CD4-positive, CD25-positive, alpha-beta regulatory T cell (primary cell): Measurements from ENCODE around the gene CACNA2D1. TPM values are rescaled to one million over a fixed set of nuclear protein-coding genes. Genes with fewer than 3 reads are reported as not detected.
A peak's percentile ranks its signal among the peaks of the same experiment; 100 is the strongest.
"Not testable (repeated sequence)": the region's sequence is repeated elsewhere in the genome, so short reads cannot be mapped to it uniquely, and the experiment has no call there.

ENCODE experiments used
- ATAC-seq, 2 donors: fragments of 150-1000 bp; cut with Tn5 transposase; one replicate each; pipeline ENCODE4 v1.10.0; 2021; ENCODE audit warnings: low read depth in 2 of 2, moderate number of reproducible peaks in 2 of 2, moderate library complexity in 1 of 2
- DNase-seq, 3 donors: peaks; one replicate each; pipeline versions ENCODE4 v3.0.0 to v3.0.0-alpha.2; 2012 to 2022; ENCODE audit warnings: mixed read lengths in 1 of 3
- H3K27ac ChIP-seq: one replicate; pipeline ENCODE4 v1.7.0; 2013; ENCODE audit warnings: mild to moderate bottlenecking, low read length; ENCODE audit not compliant: insufficient read depth, poor library complexity, severe bottlenecking
- H3K27me3 ChIP-seq: one replicate; pipeline ENCODE4 v1.7.0; 2013; ENCODE audit warnings: low read length; ENCODE audit not compliant: control insufficient read depth, insufficient read depth
- H3K36me3 ChIP-seq: one replicate; pipeline ENCODE4 v1.7.0; 2013; ENCODE audit warnings: mild to moderate bottlenecking, low read length, moderate library complexity; ENCODE audit not compliant: control insufficient read depth, insufficient read depth
- H3K4me1 ChIP-seq: 2 replicates; pipeline ENCODE4 v1.7.0; 2013; ENCODE audit warnings: mild to moderate bottlenecking, low read length; ENCODE audit not compliant: insufficient read depth, control insufficient read depth, poor library complexity, severe bottlenecking
- H3K4me3 ChIP-seq: one replicate; pipeline ENCODE4 v1.7.0; 2013; ENCODE audit warnings: low read depth, mild to moderate bottlenecking, low read length, moderate library complexity
- H3K9me3 ChIP-seq, 2 experiments: 1 replicate in 1 of 2; 2 replicates in 1 of 2; pipeline ENCODE4 v1.7.0; 2013; ENCODE audit warnings: low read length in 2 of 2, mild to moderate bottlenecking in 1 of 2, moderate library complexity in 1 of 2; ENCODE audit not compliant: control insufficient read depth in 2 of 2
- H3K27ac Mint-ChIP-seq, 3 donors: one replicate each; pipeline ENCODE4 v1.8.0; 2020 to 2022; ENCODE audit warnings: mild to moderate bottlenecking in 3 of 3, mixed read lengths in 3 of 3, moderate library complexity in 2 of 3
- H3K27me3 Mint-ChIP-seq: one replicate; pipeline ENCODE4 v1.8.0; 2022; ENCODE audit warnings: mild to moderate bottlenecking, mixed read lengths
- H3K36me3 Mint-ChIP-seq: one replicate; pipeline ENCODE4 v1.8.0; 2020; ENCODE audit warnings: mixed read lengths
- H3K4me1 Mint-ChIP-seq, 4 donors: one replicate each; pipeline ENCODE4 v1.8.0; 2020 to 2022; ENCODE audit warnings: mixed read lengths in 4 of 4, mild to moderate bottlenecking in 1 of 4
- H3K4me3 Mint-ChIP-seq, 4 donors: one replicate each; pipeline ENCODE4 v1.8.0; 2020 to 2022; ENCODE audit warnings: mild to moderate bottlenecking in 4 of 4, mixed read lengths in 4 of 4, moderate library complexity in 3 of 4
- H3K9me3 Mint-ChIP-seq, 7 donors: one replicate each; pipeline ENCODE4 v1.8.0; 2020 to 2022; ENCODE audit warnings: mixed read lengths in 7 of 7, mild to moderate bottlenecking in 3 of 7, moderate library complexity in 2 of 7
- polyA plus RNA-seq, 4 donors: library from polyadenylated mRNA; unstranded; fragments of 300-500 nt; fragmentation: Illumina TruSeq; gene quantifications; one replicate each; pipeline ENCODE4 v1.2.3, GENCODE V29; 2021
- total RNA-seq: library from RNA; stranded (reverse); gene quantifications from one replicate; pipeline ENCODE4 v1.2.3, GENCODE V29; 2022

Gene CACNA2D1
- total and polyA plus RNA-seq, 5 donors from 2014 or later = not detected

- Mint-ChIP-seq H3K9me3 (peaks cover 0 to 8% (median 2%) of the 10 kb centered on the region in 7 donors), H3K27me3 (no peaks in the 10 kb centered on the region), H3K4me3 (no peak overlapping the region), H3K27ac (no peak overlapping the region), H3K36me3 (no peaks in the 10 kb centered on the region), H3K4me1 (no peaks in the 10 kb centered on the region)
- Histone ChIP-seq H3K27ac (no peak overlapping the region), H3K4me1 (no peaks in the 10 kb centered on the region), H3K36me3 (no peaks in the 10 kb centered on the region), H3K4me3 (no peak overlapping the region), H3K9me3 (no peaks in the 10 kb centered on the region), H3K27me3 (no peaks in the 10 kb centered on the region)
- DNase-seq = no peak
- ATAC-seq = no peak
Observed at GRCh38 chr7:82388138-82388537, 55.4 kb downstream of the CACNA2D1 start.

- not testable (repeated sequence) for H3K9me3 ChIP-seq, H3K36me3 ChIP-seq, ATAC-seq, DNase-seq, H3K27me3 Mint-ChIP-seq, H3K27ac Mint-ChIP-seq, H3K4me3 ChIP-seq, H3K9me3 Mint-ChIP-seq, H3K4me1 Mint-ChIP-seq, H3K4me1 ChIP-seq, H3K27me3 ChIP-seq, H3K36me3 Mint-ChIP-seq, H3K27ac ChIP-seq
- H3K4me3 Mint-ChIP-seq = peak overlapping the region in 1 of 4 donors; percentile 61
Observed at GRCh38 chr7:82386571-82386970, 57.0 kb downstream of the CACNA2D1 start.

GRCh38 chr7:82384779-82385178, 58.8 kb downstream of the CACNA2D1 start:
- ATAC-seq = no peak
- H3K4me3 Mint-ChIP-seq = no peak overlapping the region

GRCh38 chr7:82384051-82384464, 59.5 kb downstream of the CACNA2D1 start:
- no peak for DNase-seq
- no peaks in the 10 kb centered on the region for H3K4me1 Mint-ChIP-seq
- peaks cover 0 to 8% (median 1%) of the 10 kb centered on the region in 7 donors for H3K9me3 Mint-ChIP-seq
- Histone ChIP-seq H3K27ac (no peak overlapping the region), H3K9me3 (peaks cover 0 to 2% of the 10 kb centered on the region in 2 experiments), H3K4me3 (no peak overlapping the region), H3K36me3 (no peaks in the 10 kb centered on the region), H3K4me1 (no peaks in the 10 kb centered on the region), H3K27me3 (no peaks in the 10 kb centered on the region)
- ATAC-seq = no peak
- H3K27me3 Mint-ChIP-seq = no peaks in the 10 kb centered on the region
- H3K4me3 Mint-ChIP-seq = no peak overlapping the region
- no peaks in the 10 kb centered on the region for H3K36me3 Mint-ChIP-seq
- no peak overlapping the region for H3K27ac Mint-ChIP-seq

More at GRCh38 chr7:82384779-82385178, 58.8 kb downstream of the CACNA2D1 start:
- DNase-seq = no peak
- Mint-ChIP-seq H3K27ac (no peak overlapping the region), H3K27me3 (no peaks in the 10 kb centered on the region), H3K36me3 (no peaks in the 10 kb centered on the region), H3K9me3 (peaks cover 0 to 8% (median 1%) of the 10 kb centered on the region in 7 donors), H3K4me1 (no peaks in the 10 kb centered on the region)
- Histone ChIP-seq H3K27ac (no peak overlapping the region), H3K27me3 (no peaks in the 10 kb centered on the region), H3K36me3 (no peaks in the 10 kb centered on the region), H3K4me3 (no peak overlapping the region), H3K4me1 (no peaks in the 10 kb centered on the region), H3K9me3 (peaks cover 0 to 2% of the 10 kb centered on the region in 2 experiments)

GRCh38 chr7:82382276-82382675, 61.3 kb downstream of the CACNA2D1 start:
- Histone ChIP-seq H3K36me3 (no peaks in the 10 kb centered on the region), H3K4me1 (no peaks in the 10 kb centered on the region), H3K27me3 (no peaks in the 10 kb centered on the region), H3K4me3 (no peak overlapping the region), H3K9me3 (peaks cover 0 to 2% of the 10 kb centered on the region in 2 experiments), H3K27ac (no peak overlapping the region)
- Mint-ChIP-seq H3K27me3 (no peaks in the 10 kb centered on the region), H3K36me3 (no peaks in the 10 kb centered on the region), H3K4me1 (no peaks in the 10 kb centered on the region), H3K9me3 (peaks cover 0 to 12% (median 3%) of the 10 kb centered on the region in 7 donors), H3K27ac (no peak overlapping the region), H3K4me3 (no peak overlapping the region)
- DNase-seq (no peak), ATAC-seq (no peak)

- no peak for DNase-seq
- H3K27me3 Mint-ChIP-seq = no peaks in the 10 kb centered on the region
- H3K27ac Mint-ChIP-seq = no peak overlapping the region
- H3K4me1 Mint-ChIP-seq = no peaks in the 10 kb centered on the region
- no peak for ATAC-seq
- no peaks in the 10 kb centered on the region for H3K4me1 ChIP-seq
- peaks cover 0 to 9% (median 2%) of the 10 kb centered on the region in 7 donors for H3K9me3 Mint-ChIP-seq
- H3K36me3 Mint-ChIP-seq = no peaks in the 10 kb centered on the region
- no peak overlapping the region for H3K4me3 ChIP-seq
- H3K9me3 ChIP-seq = peaks cover 0 to 2% of the 10 kb centered on the region in 2 experiments
- H3K27me3 ChIP-seq = no peaks in the 10 kb centered on the region
- H3K4me3 Mint-ChIP-seq = no peak overlapping the region
- no peaks in the 10 kb centered on the region for H3K36me3 ChIP-seq
- H3K27ac ChIP-seq = no peak overlapping the region
Observed at GRCh38 chr7:82376739-82377138, 66.8 kb downstream of the CACNA2D1 start.

GRCh38 chr7:82375713-82376112, 67.9 kb downstream of the CACNA2D1 start:
- no peaks in the 10 kb centered on the region for H3K27me3 ChIP-seq
- no peak for ATAC-seq
- DNase-seq = no peak
- Mint-ChIP-seq H3K4me1 (no peaks in the 10 kb centered on the region), H3K27me3 (no peaks in the 10 kb centered on the region), H3K4me3 (no peak overlapping the region), H3K9me3 (peaks cover 0 to 9% (median 2%) of the 10 kb centered on the region in 7 donors), H3K36me3 (no peaks in the 10 kb centered on the region), H3K27ac (no peak overlapping the region)
- H3K4me3 ChIP-seq = no peak overlapping the region
- no peaks in the 10 kb centered on the region for H3K4me1 ChIP-seq
- no peak overlapping the region for H3K27ac ChIP-seq
- H3K9me3 ChIP-seq = peaks cover 0 to 2% of the 10 kb centered on the region in 2 experiments
- no peaks in the 10 kb centered on the region for H3K36me3 ChIP-seq

- Mint-ChIP-seq H3K4me1 (no peaks in the 10 kb centered on the region), H3K27me3 (no peaks in the 10 kb centered on the region), H3K9me3 (peaks cover 0 to 9% (median 2%) of the 10 kb centered on the region in 7 donors), H3K27ac (no peak overlapping the region), H3K36me3 (no peaks in the 10 kb centered on the region), H3K4me3 (no peak overlapping the region)
- H3K4me3 ChIP-seq = no peak overlapping the region
- H3K27ac ChIP-seq = no peak overlapping the region
- peaks cover 0 to 2% of the 10 kb centered on the region in 2 experiments for H3K9me3 ChIP-seq
- no peaks in the 10 kb centered on the region for H3K27me3 ChIP-seq
- ATAC-seq (no peak), DNase-seq (no peak)
- no peaks in the 10 kb centered on the region for H3K4me1 ChIP-seq
- H3K36me3 ChIP-seq = no peaks in the 10 kb centered on the region
Observed at GRCh38 chr7:82375129-82375528, 68.4 kb downstream of the CACNA2D1 start.
